ENCODE measurements around the gene PLAAT2.

DNA sequence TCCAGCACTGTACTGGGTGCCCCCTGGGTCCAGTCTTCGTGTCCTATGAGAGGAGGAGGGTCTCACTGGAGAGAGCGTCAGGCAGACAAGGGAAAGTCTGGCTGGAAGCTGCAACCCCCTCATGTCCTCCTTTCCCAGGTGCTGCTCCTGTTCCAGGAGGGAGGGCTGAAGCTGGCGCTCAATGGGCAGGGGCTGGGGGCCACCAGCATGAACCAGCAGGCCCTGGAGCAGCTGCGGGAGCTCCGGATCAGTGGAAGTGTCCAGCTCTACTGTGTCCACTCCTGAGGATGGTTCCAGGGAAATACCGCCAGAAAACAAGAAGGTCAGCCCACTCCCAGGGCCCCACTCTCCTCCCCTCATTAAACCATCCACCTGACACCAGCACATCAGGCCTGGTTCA is 47.1 kb downstream of the PLAAT2 start:
- no peak for TF ChIP-seq EZH2 (IDR thresholded peaks at IDR 0.05; ENCODE audit: low read depth)
- TF ChIP-seq CTCF (conservative IDR thresholded peaks at IDR 0.05), result no peak
